H9 (cell line): ENCODE results near the gene DDX21. TPM values are rescaled to one million over a fixed set of nuclear protein-coding genes. Genes with fewer than 3 reads are reported as not detected.
"Not testable (repeated sequence)": the region's sequence is repeated elsewhere in the genome, so short reads cannot be mapped to it uniquely, and the experiment has no call there.

Source experiments
- DNase-seq: peaks from one replicate; pipeline ENCODE4 v3.0.0-alpha.2; 2017
- H2AFZ ChIP-seq: one replicate; pipeline ENCODE4 v1.6.1; 2013; ENCODE audit warnings: mild to moderate bottlenecking, low read length, control low read depth, moderate library complexity
- H2AK5ac ChIP-seq: 2 replicates; pipeline ENCODE4 v1.6.1; 2013; ENCODE audit warnings: low read length, control low read depth, mixed read lengths; ENCODE audit not compliant: insufficient read length
- H2BK120ac ChIP-seq: one replicate; pipeline ENCODE4 v1.6.1; 2013; ENCODE audit warnings: low read depth, mild to moderate bottlenecking, low read length, control low read depth, inconsistent platforms; ENCODE audit not compliant: poor library complexity, severe bottlenecking
- H2BK12ac ChIP-seq: 2 replicates; pipeline ENCODE4 v1.6.1; 2013; ENCODE audit warnings: low read length, control low read depth, mixed read lengths, low read depth; ENCODE audit not compliant: insufficient read length
- H2BK15ac ChIP-seq: 2 replicates; pipeline ENCODE4 v1.6.1; 2013; ENCODE audit warnings: low read depth, low read length, control low read depth
- H2BK20ac ChIP-seq: one replicate; pipeline ENCODE4 v1.6.1; 2013; ENCODE audit warnings: low read depth, mild to moderate bottlenecking, low read length, control low read depth, inconsistent platforms; ENCODE audit not compliant: poor library complexity, severe bottlenecking
- H2BK5ac ChIP-seq: 2 replicates; pipeline ENCODE4 v1.6.1; 2013; ENCODE audit warnings: low read length, control low read depth, mixed read lengths; ENCODE audit not compliant: insufficient read length
- H3K14ac ChIP-seq: 2 replicates; pipeline ENCODE4 v1.6.1; 2013; ENCODE audit warnings: low read length, control low read depth; ENCODE audit not compliant: insufficient read depth
- H3K18ac ChIP-seq: 2 replicates; pipeline ENCODE4 v1.6.1; 2013; ENCODE audit warnings: low read depth, mild to moderate bottlenecking, mixed read lengths, low read length, control low read depth; ENCODE audit not compliant: insufficient read length
- H3K23ac ChIP-seq: 2 replicates; pipeline ENCODE4 v1.6.1; 2013; ENCODE audit warnings: low read length, control low read depth, mixed read lengths, low read depth; ENCODE audit not compliant: insufficient read length
- H3K23me2 ChIP-seq: 2 replicates; pipeline ENCODE4 v1.6.1; 2013; ENCODE audit warnings: low read depth, mild to moderate bottlenecking, mixed read lengths, low read length, control low read depth; ENCODE audit not compliant: insufficient read length, poor library complexity, severe bottlenecking
- H3K27ac ChIP-seq: 2 replicates; pipeline ENCODE4 v1.5.1; 2013; ENCODE audit warnings: low read length, control low read depth, mixed read lengths, low read depth; ENCODE audit not compliant: insufficient read length
- H3K27me3 ChIP-seq: 2 replicates; pipeline ENCODE4 v1.6.1; 2013; ENCODE audit warnings: low read length, control low read depth, inconsistent platforms; ENCODE audit not compliant: insufficient read depth
- H3K4ac ChIP-seq: 2 replicates; pipeline ENCODE4 v1.6.1; 2013; ENCODE audit warnings: low read depth, mild to moderate bottlenecking, control low read depth, inconsistent platforms, low read length, moderate library complexity
- H3K4me1 ChIP-seq: 2 replicates; pipeline ENCODE4 v1.6.1; 2013; ENCODE audit warnings: low read length, control low read depth, inconsistent platforms; ENCODE audit not compliant: insufficient read depth
- H3K4me2 ChIP-seq: 2 replicates; pipeline ENCODE4 v1.6.1; 2013; ENCODE audit warnings: low read length, control low read depth, mixed read lengths; ENCODE audit not compliant: insufficient read length, insufficient read depth
- H3K56ac ChIP-seq: 2 replicates; pipeline ENCODE4 v1.6.1; 2013; ENCODE audit warnings: low read depth, mild to moderate bottlenecking, mixed read lengths, low read length, control low read depth; ENCODE audit not compliant: insufficient read length
- H3K79me1 ChIP-seq: 2 replicates; pipeline ENCODE4 v1.6.1; 2013; ENCODE audit warnings: low read depth, mild to moderate bottlenecking, moderate library complexity, low read length, control low read depth, inconsistent platforms; ENCODE audit not compliant: insufficient read depth, poor library complexity, severe bottlenecking
- H3K79me2 ChIP-seq: 2 replicates; pipeline ENCODE4 v1.6.1; 2013; ENCODE audit warnings: low read length, control low read depth, inconsistent platforms; ENCODE audit not compliant: insufficient read depth
- H3K9ac ChIP-seq: 2 replicates; pipeline ENCODE4 v1.6.1; 2013; ENCODE audit warnings: low read length, control low read depth, mixed read lengths; ENCODE audit not compliant: insufficient read length; ENCODE audit errors: extremely low read depth
- H3K9me3 ChIP-seq: one replicate; pipeline ENCODE4 v1.6.1; 2013; ENCODE audit warnings: low read depth, low read length, inconsistent platforms; ENCODE audit not compliant: control insufficient read depth
- H3T11ph ChIP-seq: one replicate; pipeline ENCODE4 v1.6.1; 2013; ENCODE audit warnings: mild to moderate bottlenecking, low read length, control low read depth, inconsistent platforms
- H4K20me1 ChIP-seq: one replicate; pipeline ENCODE4 v1.6.1; 2013; ENCODE audit not compliant: control insufficient read depth, insufficient read length, insufficient read depth
- H4K5ac ChIP-seq: 2 replicates; pipeline ENCODE4 v1.6.1; 2013; ENCODE audit warnings: low read depth, mild to moderate bottlenecking, mixed read lengths, low read length, control low read depth; ENCODE audit not compliant: insufficient read length
- H4K8ac ChIP-seq: replicated peaks from 2 replicates; pipeline ENCODE4 v1.6.1; 2013; ENCODE audit warnings: low read length, control low read depth, mixed read lengths, low read depth; ENCODE audit not compliant: insufficient read length
- H4K91ac ChIP-seq: 2 replicates; pipeline ENCODE4 v1.6.1; 2013; ENCODE audit warnings: low read depth, mild to moderate bottlenecking, moderate library complexity, mixed read lengths, low read length, control low read depth; ENCODE audit not compliant: insufficient read length
- H3K27ac Mint-ChIP-seq, 3 experiments: 2 replicates in 2 of 3; 3 replicates in 1 of 3; pipeline ENCODE4 v1.8.0; 2020 to 2021; ENCODE audit warnings: mixed read lengths in 3 of 3, mild to moderate bottlenecking in 1 of 3, moderate library complexity in 1 of 3
- H3K27me3 Mint-ChIP-seq: 2 replicates; pipeline ENCODE4 v1.8.0; 2021; ENCODE audit warnings: low read depth, mild to moderate bottlenecking, moderate library complexity, mixed read lengths
- H3K36me3 Mint-ChIP-seq, 3 experiments: 2 replicates in 2 of 3; 3 replicates in 1 of 3; pipeline ENCODE4 v1.8.0; 2020 to 2021; ENCODE audit warnings: low read depth in 3 of 3, mixed read lengths in 3 of 3; ENCODE audit not compliant: insufficient read depth in 1 of 3
- H3K4me1 Mint-ChIP-seq, 2 experiments: 2 replicates each; pipeline ENCODE4 v1.8.0; 2020; ENCODE audit warnings: mixed read lengths in 2 of 2
- H3K4me3 Mint-ChIP-seq, 2 experiments: 2 replicates in 1 of 2; 3 replicates in 1 of 2; pipeline ENCODE4 v1.8.0; 2020 to 2021; ENCODE audit warnings: mild to moderate bottlenecking in 2 of 2, mixed read lengths in 2 of 2, moderate library complexity in 1 of 2
- H3K9me3 Mint-ChIP-seq, 2 experiments: 2 replicates in 1 of 2; 3 replicates in 1 of 2; pipeline ENCODE4 v1.8.0; 2020; ENCODE audit warnings: mild to moderate bottlenecking in 2 of 2, mixed read lengths in 2 of 2, moderate library complexity in 1 of 2
- WGBS: extraction: QIAGEN DNeasy Blood & Tissue Kit; methylation state at CpG from one replicate; pipeline ENCODE4 v1.1.7; 2013; ENCODE audit warnings: missing lambda C conversion rate, low lambda C conversion rate, mixed read lengths; ENCODE audit not compliant: insufficient read length; ENCODE audit errors: extremely low coverage; 5-methylcytosine and 5-hydroxymethylcytosine counted together
- total RNA-seq: library from RNA; stranded (reverse); gene quantifications from 2 replicates; pipeline ENCODE4 v1.2.1, GENCODE V29; 2021
- TF ChIP-seq, protein P1 (sequence below): fragments of 200-600 bp; sonication (generic); conservative IDR thresholded peaks from 3 replicates; pipeline ENCODE4 v1.8.0; 2021; ENCODE audit warnings: antibody characterized with exemption, mild to moderate bottlenecking

Gene DDX21
- total RNA-seq, 1 experiment from 2014 or later = 180 TPM

DNA sequence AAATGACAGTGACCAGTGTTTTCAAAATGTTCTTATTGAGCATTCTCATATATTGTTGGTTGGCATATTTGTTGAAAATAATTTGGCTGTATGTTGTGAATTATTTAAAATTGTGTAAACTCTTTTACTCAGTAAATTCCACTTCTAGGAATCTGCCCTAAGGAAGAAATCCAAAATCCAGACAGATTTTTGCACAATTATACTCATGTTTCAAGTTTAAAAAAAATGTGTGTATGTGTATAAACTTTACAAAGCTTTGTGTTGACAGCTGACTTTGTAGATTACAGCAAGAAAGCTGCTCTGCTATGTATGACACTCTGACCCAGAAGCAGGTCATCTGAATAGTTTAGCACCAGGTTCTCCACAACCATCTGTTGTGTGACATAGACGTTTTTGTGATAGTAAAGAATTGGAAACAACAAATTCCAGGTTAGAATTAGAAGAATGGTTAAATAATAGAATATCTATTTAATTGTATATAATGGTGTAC, 54.2 kb downstream of the DDX21 start:
- Histone ChIP-seq H3K79me1 (no peaks in the 10 kb centered on the region), H4K91ac (no peak overlapping the region), H4K5ac (no peak overlapping the region), H3K27ac (no peak overlapping the region), H2BK5ac (no peak overlapping the region), H2AK5ac (no peak overlapping the region), H3K4me1 (no peaks in the 10 kb centered on the region), H3K79me2 (no peaks in the 10 kb centered on the region), H3K23ac (no peak overlapping the region), H3K4ac (no peak overlapping the region), H3K27me3 (no peaks in the 10 kb centered on the region), H4K20me1 (no peaks in the 10 kb centered on the region), H3K9ac (no peak overlapping the region), H2BK20ac (no peak overlapping the region), H2BK15ac (no peak overlapping the region), H2BK12ac (no peak overlapping the region), H2AFZ (no peak overlapping the region), H4K8ac (no peak overlapping the region), H3K18ac (no peak overlapping the region), H3T11ph (no peak overlapping the region), H3K9me3 (no peaks in the 10 kb centered on the region), H3K23me2 (no peaks in the 10 kb centered on the region), H3K14ac (no peak overlapping the region), H3K4me2 (no peak overlapping the region), H3K56ac (no peak overlapping the region), H2BK120ac (no peak overlapping the region)
- H3K4me1 Mint-ChIP-seq = no peaks in the 10 kb centered on the region
- DNase-seq = no peak
- no peak overlapping the region for H3K4me3 Mint-ChIP-seq
- H3K27ac Mint-ChIP-seq = no peak overlapping the region
- H3K9me3 Mint-ChIP-seq = no peaks in the 10 kb centered on the region
- H3K36me3 Mint-ChIP-seq = peaks cover 4 to 55% (median 54%) of the 10 kb centered on the region in 3 experiments; a peak in 5 of 7 replicates
- no peaks in the 10 kb centered on the region for H3K27me3 Mint-ChIP-seq
- no CpG with 5 or more reads among the region's 1 CpG for WGBS
- TF ChIP-seq, protein P1, sequence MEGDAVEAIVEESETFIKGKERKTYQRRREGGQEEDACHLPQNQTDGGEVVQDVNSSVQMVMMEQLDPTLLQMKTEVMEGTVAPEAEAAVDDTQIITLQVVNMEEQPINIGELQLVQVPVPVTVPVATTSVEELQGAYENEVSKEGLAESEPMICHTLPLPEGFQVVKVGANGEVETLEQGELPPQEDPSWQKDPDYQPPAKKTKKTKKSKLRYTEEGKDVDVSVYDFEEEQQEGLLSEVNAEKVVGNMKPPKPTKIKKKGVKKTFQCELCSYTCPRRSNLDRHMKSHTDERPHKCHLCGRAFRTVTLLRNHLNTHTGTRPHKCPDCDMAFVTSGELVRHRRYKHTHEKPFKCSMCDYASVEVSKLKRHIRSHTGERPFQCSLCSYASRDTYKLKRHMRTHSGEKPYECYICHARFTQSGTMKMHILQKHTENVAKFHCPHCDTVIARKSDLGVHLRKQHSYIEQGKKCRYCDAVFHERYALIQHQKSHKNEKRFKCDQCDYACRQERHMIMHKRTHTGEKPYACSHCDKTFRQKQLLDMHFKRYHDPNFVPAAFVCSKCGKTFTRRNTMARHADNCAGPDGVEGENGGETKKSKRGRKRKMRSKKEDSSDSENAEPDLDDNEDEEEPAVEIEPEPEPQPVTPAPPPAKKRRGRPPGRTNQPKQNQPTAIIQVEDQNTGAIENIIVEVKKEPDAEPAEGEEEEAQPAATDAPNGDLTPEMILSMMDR = no peak

- not testable (repeated sequence) for H3K56ac ChIP-seq, H3K79me1 ChIP-seq, H4K20me1 ChIP-seq, H3K4me1 ChIP-seq, H3K9ac ChIP-seq, H3K18ac ChIP-seq, H3K4me1 Mint-ChIP-seq, H2BK15ac ChIP-seq, H4K5ac ChIP-seq, H4K91ac ChIP-seq, H3K23me2 ChIP-seq, H3K14ac ChIP-seq, H3K79me2 ChIP-seq, H3K23ac ChIP-seq, H2AK5ac ChIP-seq, H3K4me3 Mint-ChIP-seq, H3K27ac ChIP-seq, H2AFZ ChIP-seq, H4K8ac ChIP-seq, H2BK20ac ChIP-seq, DNase-seq, H2BK12ac ChIP-seq, H2BK120ac ChIP-seq, H3K9me3 ChIP-seq, H3K27me3 Mint-ChIP-seq, H3K9me3 Mint-ChIP-seq, H2BK5ac ChIP-seq, H3K27me3 ChIP-seq, H3K4ac ChIP-seq, H3K4me2 ChIP-seq, H3T11ph ChIP-seq
- H3K36me3 Mint-ChIP-seq = peaks cover 7 to 61% (median 48%) of the 10 kb centered on the region in 3 experiments; a peak in 6 of 7 replicates
- H3K27ac Mint-ChIP-seq = peak overlapping the region in 1 of 3 experiments; percentile 5; a peak in 1 of 7 replicates
- no CpG with 5 or more reads among the region's 2 CpGs for WGBS
These were observed 56.8 kb downstream of the DDX21 start for GRCh38 chr10:69012778-69013177.
